Calu3 (cell line): ENCODE results near the gene ATP6V1A. TPM values are rescaled to one million over a fixed set of nuclear protein-coding genes. Genes with fewer than 3 reads are reported as not detected.

ENCODE experiments used
- BruUV-seq: library from RNA; stranded (reverse); fragments of 400-500 nt; replicated peaks from 2 replicates; lab custom pipeline; 2021; lab: Mats Ljungman, UMichigan
- CTCF ChIA-PET: fragments of 300-600 bp; sonication (Branson Sonifier 250); formaldehyde crosslinking; loops from one replicate; lab custom pipeline; 2022; ENCODE audit warnings: antibody characterized with exemption; lab: Charles Lee
- DNase-seq: peaks from one replicate; pipeline ENCODE4 v3.0.0; 2022
- H3K27ac Mint-ChIP-seq: one replicate; pipeline ENCODE4 v1.8.0; 2022; ENCODE audit warnings: mixed read lengths; ENCODE audit not compliant: unreplicated experiment
- H3K27me3 Mint-ChIP-seq: one replicate; pipeline ENCODE4 v1.8.0; 2022; ENCODE audit warnings: mixed read lengths; ENCODE audit not compliant: unreplicated experiment
- H3K36me3 Mint-ChIP-seq: one replicate; pipeline ENCODE4 v1.8.0; 2022; ENCODE audit warnings: mild to moderate bottlenecking, moderate library complexity, mixed read lengths; ENCODE audit not compliant: insufficient read depth, unreplicated experiment
- H3K4me1 Mint-ChIP-seq: one replicate; pipeline ENCODE4 v1.8.0; 2022; ENCODE audit warnings: mild to moderate bottlenecking, low read depth, mixed read lengths; ENCODE audit not compliant: unreplicated experiment
- H3K4me3 Mint-ChIP-seq: one replicate; pipeline ENCODE4 v1.8.0; 2022; ENCODE audit warnings: mild to moderate bottlenecking, low read depth, moderate library complexity, mixed read lengths; ENCODE audit not compliant: unreplicated experiment
- H3K9me3 Mint-ChIP-seq: one replicate; pipeline ENCODE4 v1.8.0; 2022; ENCODE audit warnings: low read depth, mixed read lengths; ENCODE audit not compliant: unreplicated experiment
- intact Hi-C: fragments of 100-400 bp; cut with micrococcal nuclease; formaldehyde crosslinking; loops from one replicate; pipeline ENCODE4 v1.10.0; 2022; ENCODE audit not compliant: unreplicated experiment
- total RNA-seq: library from RNA; stranded (reverse); gene quantifications from 2 replicates; pipeline ENCODE4 v1.2.3, GENCODE V29; 2022
- TF ChIP-seq, protein P1 (sequence below): fragments of 200-600 bp; IDR thresholded peaks from one replicate; pipeline ENCODE4 v1.8.0; 2022; ENCODE audit warnings: antibody characterized with exemption; ENCODE audit not compliant: unreplicated experiment

The ATP6V1A gene
- total RNA-seq, 1 experiment from 2014 or later = 65.2 TPM

DNA sequence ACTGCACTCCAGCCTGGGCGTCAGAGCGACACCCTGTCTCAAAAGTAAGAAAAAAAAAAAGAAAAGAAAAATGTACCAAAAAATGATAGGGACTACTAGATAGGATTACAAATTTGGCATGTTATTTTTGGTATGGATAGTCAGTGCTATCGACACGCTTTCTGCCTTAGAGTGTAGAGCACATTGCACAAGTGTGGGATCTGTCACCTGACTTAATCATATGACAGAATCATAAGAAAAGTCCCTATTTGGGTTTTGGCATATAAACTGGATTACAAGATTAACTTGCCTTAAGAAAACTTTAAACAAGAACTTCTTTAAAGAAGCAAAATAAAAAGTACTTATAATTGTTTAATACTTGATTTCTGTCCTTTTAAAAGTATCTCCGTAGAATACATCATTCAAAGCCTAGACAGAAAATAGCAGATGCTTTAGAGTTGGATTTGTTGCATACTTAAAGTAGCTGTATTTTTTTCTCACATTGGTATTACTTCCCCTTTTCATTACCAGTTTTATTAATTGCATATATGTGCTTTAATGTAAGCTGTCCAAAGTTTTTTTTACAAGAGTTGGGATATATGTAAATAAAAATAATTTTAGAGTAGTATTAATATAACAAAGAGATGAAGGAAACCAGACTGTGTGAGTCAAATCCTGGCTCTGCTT lies 7.8 kb downstream of the ATP6V1A start:
- Mint-ChIP-seq H3K27ac (no peak overlapping the region), H3K4me3 (no peak overlapping the region), H3K9me3 (peaks cover 3% of the 10 kb centered on the region), H3K27me3 (no peaks in the 10 kb centered on the region), H3K4me1 (peaks cover 3% of the 10 kb centered on the region), H3K36me3 (no peaks in the 10 kb centered on the region)
- BruUV-seq = no TSS peak
- DNase-seq = no peak
- TF ChIP-seq, protein P1, sequence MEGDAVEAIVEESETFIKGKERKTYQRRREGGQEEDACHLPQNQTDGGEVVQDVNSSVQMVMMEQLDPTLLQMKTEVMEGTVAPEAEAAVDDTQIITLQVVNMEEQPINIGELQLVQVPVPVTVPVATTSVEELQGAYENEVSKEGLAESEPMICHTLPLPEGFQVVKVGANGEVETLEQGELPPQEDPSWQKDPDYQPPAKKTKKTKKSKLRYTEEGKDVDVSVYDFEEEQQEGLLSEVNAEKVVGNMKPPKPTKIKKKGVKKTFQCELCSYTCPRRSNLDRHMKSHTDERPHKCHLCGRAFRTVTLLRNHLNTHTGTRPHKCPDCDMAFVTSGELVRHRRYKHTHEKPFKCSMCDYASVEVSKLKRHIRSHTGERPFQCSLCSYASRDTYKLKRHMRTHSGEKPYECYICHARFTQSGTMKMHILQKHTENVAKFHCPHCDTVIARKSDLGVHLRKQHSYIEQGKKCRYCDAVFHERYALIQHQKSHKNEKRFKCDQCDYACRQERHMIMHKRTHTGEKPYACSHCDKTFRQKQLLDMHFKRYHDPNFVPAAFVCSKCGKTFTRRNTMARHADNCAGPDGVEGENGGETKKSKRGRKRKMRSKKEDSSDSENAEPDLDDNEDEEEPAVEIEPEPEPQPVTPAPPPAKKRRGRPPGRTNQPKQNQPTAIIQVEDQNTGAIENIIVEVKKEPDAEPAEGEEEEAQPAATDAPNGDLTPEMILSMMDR = no peak
- CTCF ChIA-PET = no interaction called here
- intact Hi-C loops = no loop called here

DNA sequence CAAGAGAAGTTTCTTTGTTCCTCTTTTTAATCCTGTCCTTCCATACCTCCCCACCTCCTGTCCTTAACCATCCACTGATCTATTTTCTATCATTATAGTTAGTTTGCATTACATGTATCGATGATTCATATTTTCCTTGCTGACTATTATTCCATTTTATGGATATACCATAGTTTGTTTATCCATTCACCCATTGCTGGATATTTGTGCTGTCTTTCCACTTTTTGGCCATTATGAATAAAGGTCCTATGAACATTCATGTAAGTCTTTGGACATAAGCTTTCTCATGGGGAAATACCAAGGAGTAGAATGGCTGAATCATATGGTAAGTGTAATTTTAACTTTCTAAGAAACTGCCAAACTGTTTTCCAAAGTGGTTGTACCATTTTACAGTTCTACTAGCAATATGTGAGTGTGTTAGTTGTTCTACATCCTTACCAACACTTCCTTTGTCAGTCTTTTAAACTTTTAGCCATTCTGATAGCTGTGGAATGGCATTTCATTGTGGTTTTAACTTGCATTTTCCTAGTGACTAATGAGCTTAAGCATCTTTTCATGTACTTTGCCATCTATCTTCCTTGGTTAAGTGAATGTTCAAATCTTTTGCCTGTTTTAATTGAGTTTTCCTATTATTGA lies 11.7 kb downstream of the ATP6V1A start:
- no TSS peak for BruUV-seq
- peaks cover 3% of the 10 kb centered on the region for H3K9me3 Mint-ChIP-seq
- H3K27ac Mint-ChIP-seq = no peak overlapping the region

DNA sequence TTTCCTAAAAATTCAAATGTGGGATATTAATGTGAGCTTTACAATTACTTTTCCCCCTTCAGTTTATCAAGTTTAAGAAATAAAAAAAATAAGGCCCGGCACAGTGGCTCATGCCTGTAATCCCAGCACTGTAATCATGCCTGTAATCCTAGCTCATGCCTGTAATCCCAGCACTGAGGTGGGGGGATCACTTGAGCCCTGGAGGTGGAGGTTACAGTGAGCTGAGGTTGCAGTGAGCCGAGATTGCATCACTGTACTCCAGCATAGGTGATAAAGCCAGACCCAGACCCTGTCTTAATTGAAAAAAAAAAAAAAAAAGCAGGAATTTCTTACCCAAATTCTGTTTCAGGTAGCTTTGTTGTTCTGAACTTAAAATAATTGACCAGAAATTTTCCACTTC lies 17.9 kb downstream of the ATP6V1A start:
- Mint-ChIP-seq H3K36me3 (no peaks in the 10 kb centered on the region), H3K27ac (no peak overlapping the region), H3K27me3 (no peaks in the 10 kb centered on the region), H3K4me1 (no peaks in the 10 kb centered on the region), H3K9me3 (no peaks in the 10 kb centered on the region), H3K4me3 (no peak overlapping the region)
- no TSS peak for BruUV-seq
- intact Hi-C loops = no loop called here
- DNase-seq = no peak
- CTCF ChIA-PET = interaction anchor here (0.6 kb wide), 1 partner anchor 122 kb away, joined by 3 read pairs; no protein-coding TSS in a partner anchor
- TF ChIP-seq, protein P1 = no peak

More for the DNA sequence above, 11.7 kb downstream of the ATP6V1A start:
- no peaks in the 10 kb centered on the region for H3K36me3 Mint-ChIP-seq
- no peaks in the 10 kb centered on the region for H3K27me3 Mint-ChIP-seq
- no peaks in the 10 kb centered on the region for H3K4me1 Mint-ChIP-seq
- no peak overlapping the region for H3K4me3 Mint-ChIP-seq
- TF ChIP-seq, protein P1 = no peak
- intact Hi-C loops = no loop called here
- CTCF ChIA-PET = interaction anchor here (0.9 kb wide), 1 partner anchor 22 kb away, joined by 3 read pairs; no protein-coding TSS in a partner anchor
- DNase-seq = no peak

- H3K4me3 Mint-ChIP-seq = no peak overlapping the region
- H3K36me3 Mint-ChIP-seq = no peaks in the 10 kb centered on the region
- DNase-seq = no peak
- no peaks in the 10 kb centered on the region for H3K9me3 Mint-ChIP-seq
- H3K27me3 Mint-ChIP-seq = no peaks in the 10 kb centered on the region
- CTCF ChIA-PET = no interaction called here
- intact Hi-C loops = no loop called here
- TF ChIP-seq, protein P1 = no peak
- peaks cover 9% of the 10 kb centered on the region for H3K4me1 Mint-ChIP-seq
- no peak overlapping the region for H3K27ac Mint-ChIP-seq
- no TSS peak for BruUV-seq
These were observed 22.7 kb downstream of the ATP6V1A start for GRCh38 chr3:113769551-113769950.
